ENCODE data around the gene CHTF8. TPM values are rescaled to one million over a fixed set of nuclear protein-coding genes. Genes with fewer than 3 reads are reported as not detected.
A peak's percentile ranks its signal among the peaks of the same experiment; 100 is the strongest.

CHTF8 gene
- total RNA-seq, 4 donors from 2014 or later: 53.9 to 68.7 (median 60.2) TPM

DNA sequence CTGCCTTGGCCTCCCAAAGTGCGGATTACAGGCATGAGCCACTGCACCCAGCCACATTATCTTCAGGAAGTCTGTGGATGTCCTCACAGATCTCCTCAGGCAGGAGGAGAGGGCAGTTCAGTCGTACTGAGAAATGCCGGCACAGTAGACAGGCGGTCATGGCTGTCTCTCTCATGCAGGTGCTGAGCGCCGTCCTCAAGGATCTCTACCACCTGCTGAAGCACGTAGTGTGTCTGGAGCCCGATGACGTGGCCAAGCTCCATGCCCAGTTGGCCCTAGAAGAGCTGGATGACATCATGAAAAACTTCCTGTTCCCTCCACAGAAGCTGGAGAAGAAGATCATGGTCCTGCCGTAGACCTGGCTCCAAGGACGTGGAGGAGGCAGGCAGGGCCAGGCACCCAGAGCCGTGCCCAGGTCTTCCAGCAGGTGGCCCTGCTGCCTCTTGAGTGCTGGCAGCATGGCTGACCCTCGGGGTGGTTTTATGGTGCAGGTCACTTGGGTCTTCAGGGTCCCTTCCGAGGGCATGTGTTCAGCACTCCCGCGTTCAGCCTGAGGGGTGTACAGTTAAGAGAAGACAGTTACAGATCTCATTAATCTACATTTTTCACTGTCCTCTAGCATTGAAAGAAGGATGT is 49.0 kb downstream of the CHTF8 start:
- H3K27ac ChIP-seq: no peak overlapping the region
- H3K27me3 ChIP-seq: no peaks in the 10 kb centered on the region
- no peak overlapping the region for H3K4me3 ChIP-seq
- TF ChIP-seq POLR2A (IDR thresholded peaks at IDR 0.05): no peak
- TF ChIP-seq, protein P1, sequence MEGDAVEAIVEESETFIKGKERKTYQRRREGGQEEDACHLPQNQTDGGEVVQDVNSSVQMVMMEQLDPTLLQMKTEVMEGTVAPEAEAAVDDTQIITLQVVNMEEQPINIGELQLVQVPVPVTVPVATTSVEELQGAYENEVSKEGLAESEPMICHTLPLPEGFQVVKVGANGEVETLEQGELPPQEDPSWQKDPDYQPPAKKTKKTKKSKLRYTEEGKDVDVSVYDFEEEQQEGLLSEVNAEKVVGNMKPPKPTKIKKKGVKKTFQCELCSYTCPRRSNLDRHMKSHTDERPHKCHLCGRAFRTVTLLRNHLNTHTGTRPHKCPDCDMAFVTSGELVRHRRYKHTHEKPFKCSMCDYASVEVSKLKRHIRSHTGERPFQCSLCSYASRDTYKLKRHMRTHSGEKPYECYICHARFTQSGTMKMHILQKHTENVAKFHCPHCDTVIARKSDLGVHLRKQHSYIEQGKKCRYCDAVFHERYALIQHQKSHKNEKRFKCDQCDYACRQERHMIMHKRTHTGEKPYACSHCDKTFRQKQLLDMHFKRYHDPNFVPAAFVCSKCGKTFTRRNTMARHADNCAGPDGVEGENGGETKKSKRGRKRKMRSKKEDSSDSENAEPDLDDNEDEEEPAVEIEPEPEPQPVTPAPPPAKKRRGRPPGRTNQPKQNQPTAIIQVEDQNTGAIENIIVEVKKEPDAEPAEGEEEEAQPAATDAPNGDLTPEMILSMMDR (IDR thresholded peaks at IDR 0.05): no peak
- H3K4me1 ChIP-seq: no peaks in the 10 kb centered on the region
- no peaks in the 10 kb centered on the region for H3K36me3 ChIP-seq
- no peak for DNase-seq
- no peaks in the 10 kb centered on the region for H3K9me3 ChIP-seq

DNA sequence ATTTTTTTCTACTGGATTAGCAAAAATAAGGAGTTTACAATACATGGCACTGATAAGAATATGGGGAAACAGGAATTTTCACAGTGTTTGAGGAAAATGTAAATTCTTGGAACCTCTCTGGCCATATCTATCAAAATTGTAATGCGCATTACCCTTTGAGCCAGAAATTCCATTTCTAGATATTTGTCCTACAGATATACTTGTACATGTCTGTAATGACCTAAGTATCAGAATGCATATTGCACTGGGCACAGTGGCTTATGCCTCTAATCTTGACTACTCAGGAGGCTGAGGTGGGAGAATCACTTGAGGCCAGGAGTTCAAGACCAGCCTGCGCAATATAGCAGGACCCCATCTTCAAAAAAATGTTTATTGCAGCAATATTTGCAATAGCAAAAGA is 52.7 kb downstream of the CHTF8 start:
- Histone ChIP-seq H3K27ac (no peak overlapping the region), H3K36me3 (no peaks in the 10 kb centered on the region)
- TF ChIP-seq POLR2A (IDR thresholded peaks at IDR 0.05): no peak
- TF ChIP-seq, protein P1 (IDR thresholded peaks at IDR 0.05): no peak

DNA sequence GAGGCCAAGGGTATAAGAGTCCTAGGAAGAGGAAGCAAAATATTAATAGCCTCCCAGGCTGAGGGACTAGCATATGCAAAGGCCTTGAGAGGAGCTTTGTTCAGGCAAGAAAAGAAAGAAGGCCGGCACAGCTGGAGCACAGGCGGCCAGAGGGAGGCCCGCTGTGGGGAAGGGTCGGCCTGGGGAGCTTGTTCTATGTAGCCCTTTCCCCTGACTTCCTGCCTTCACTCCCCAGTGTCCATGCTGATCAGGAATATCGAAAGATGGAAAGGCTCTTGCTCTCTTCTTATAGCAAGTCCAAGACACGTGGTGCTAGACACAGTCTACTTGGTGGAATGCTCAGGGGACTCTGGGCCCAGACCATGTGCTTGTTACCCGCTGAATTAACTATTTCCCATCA is 54.3 kb downstream of the CHTF8 start:
- no peak for DNase-seq
- no peak for TF ChIP-seq POLR2A (IDR thresholded peaks at IDR 0.05)
- TF ChIP-seq, protein P1 (IDR thresholded peaks at IDR 0.05): no peak
- Histone ChIP-seq H3K27me3 (no peaks in the 10 kb centered on the region), H3K4me1 (no peaks in the 10 kb centered on the region), H3K4me3 (no peak overlapping the region), H3K9me3 (no peaks in the 10 kb centered on the region), H3K36me3 (no peaks in the 10 kb centered on the region), H3K27ac (no peak overlapping the region)

More for the DNA sequence above, 52.7 kb downstream of the CHTF8 start:
- Histone ChIP-seq H3K4me1 (no peaks in the 10 kb centered on the region), H3K27me3 (no peaks in the 10 kb centered on the region), H3K9me3 (no peaks in the 10 kb centered on the region), H3K4me3 (no peak overlapping the region)
- DNase-seq: no peak

DNA sequence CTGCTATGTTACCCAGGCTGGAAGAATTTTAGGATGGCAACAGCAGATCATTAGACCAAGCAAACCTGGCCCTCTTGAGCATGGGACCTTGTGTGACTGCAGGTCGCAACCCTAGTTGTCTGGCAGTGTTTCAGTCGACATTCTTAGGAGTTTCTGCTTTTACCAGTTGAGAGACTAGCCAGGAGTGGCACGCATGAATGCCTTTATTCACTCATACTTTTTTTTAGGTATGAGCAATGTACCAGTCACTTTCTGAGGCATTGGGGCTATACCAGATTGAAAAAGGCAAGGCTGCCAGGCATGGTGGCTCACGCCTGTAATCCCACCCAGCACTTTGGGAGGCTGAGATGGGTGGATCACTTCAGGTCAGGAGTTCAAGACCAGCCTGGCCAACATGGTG is 55.1 kb downstream of the CHTF8 start:
- H3K36me3 ChIP-seq: no peaks in the 10 kb centered on the region
- DNase-seq: no peak
- H3K27me3 ChIP-seq: no peaks in the 10 kb centered on the region
- peaks cover 0 to 4% (median 0%) of the 10 kb centered on the region in 4 donors for H3K4me1 ChIP-seq
- H3K9me3 ChIP-seq: no peaks in the 10 kb centered on the region
- TF ChIP-seq, protein P1 (IDR thresholded peaks at IDR 0.05): no peak
- no peak for TF ChIP-seq POLR2A (IDR thresholded peaks at IDR 0.05)
- no peak overlapping the region for H3K4me3 ChIP-seq
- H3K27ac ChIP-seq: no peak overlapping the region

DNA sequence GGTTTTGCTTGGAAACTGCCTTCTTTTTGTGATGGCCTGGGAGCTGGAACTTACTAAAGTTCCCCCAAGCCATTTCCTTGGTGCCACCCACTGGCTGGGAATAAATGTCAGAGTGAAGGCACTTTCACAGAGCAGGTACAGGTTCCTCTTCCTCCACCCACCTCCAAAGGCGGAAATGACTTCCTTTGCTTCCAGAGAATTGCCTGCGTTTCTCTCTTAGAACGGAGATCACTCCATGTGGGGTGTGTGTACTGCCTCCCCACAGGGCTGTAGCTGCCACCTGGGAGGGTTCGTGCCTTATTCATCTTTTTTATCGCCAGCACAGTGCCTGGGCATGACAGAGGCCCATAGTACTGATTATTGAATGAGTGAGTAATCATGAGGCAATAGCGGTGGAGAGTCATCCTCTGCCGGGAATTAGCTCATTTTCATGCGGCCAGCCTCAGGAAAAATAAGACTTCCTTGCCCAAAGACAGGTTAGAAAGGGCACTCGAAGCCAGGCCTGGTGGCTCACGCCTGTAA is 59.1 kb downstream of the CHTF8 start:
- TF ChIP-seq, protein P1 (IDR thresholded peaks at IDR 0.05): no peak
- TF ChIP-seq POLR2A (IDR thresholded peaks at IDR 0.05): no peak
- peaks cover 0 to 5% (median 0%) of the 10 kb centered on the region in 4 donors for H3K4me1 ChIP-seq
- no peaks in the 10 kb centered on the region for H3K27me3 ChIP-seq
- DNase-seq: peak in 2 of 3 donors; percentile 47 to 68
- no peak overlapping the region for H3K4me3 ChIP-seq
- no peaks in the 10 kb centered on the region for H3K9me3 ChIP-seq
- no peaks in the 10 kb centered on the region for H3K36me3 ChIP-seq
- H3K27ac ChIP-seq: peak overlapping the region in 1 of 4 donors; percentile 34

Data from Peyer's patch (tissue), 4 donors.